OCI-LY7 (cell line): Measurements from ENCODE around the gene ANKS1B. TPM values are rescaled to one million over a fixed set of nuclear protein-coding genes. Genes with fewer than 3 reads are reported as not detected.

Experiments
- BruUV-seq: library from RNA; stranded (reverse); fragments of 400-500 nt; replicated peaks from 2 replicates; lab custom pipeline; 2021; lab: Mats Ljungman, UMichigan
- CTCF ChIA-PET: fragments of 300-600 bp; sonication (Branson Sonifier 250); formaldehyde crosslinking; loops from one replicate; lab custom pipeline; 2022; ENCODE audit warnings: antibody characterized with exemption; ENCODE audit not compliant: unreplicated experiment; lab: Charles Lee
- POLR2A ChIA-PET: fragments of 300-600 bp; sonication (Branson Sonifier 250); formaldehyde crosslinking; loops from one replicate; lab custom pipeline; 2022; ENCODE audit warnings: antibody characterized with exemption; lab: Charles Lee
- DNase-seq: peaks from one replicate; pipeline ENCODE4 v3.0.0-alpha.2; 2015; ENCODE audit warnings: low spot score
- H2AFZ ChIP-seq: fragments of 200-600 bp; sonication (generic), shearing (Covaris generic); 2 replicates; pipeline ENCODE4 v1.6.1; 2014; ENCODE audit warnings: mild to moderate bottlenecking, antibody characterized with exemption, low read length, moderate library complexity
- H3K27ac ChIP-seq: fragments of 200-600 bp; sonication (generic); 2 replicates; pipeline ENCODE4 v1.5.1; 2014; ENCODE audit warnings: mixed run types, low read depth, mild to moderate bottlenecking, moderate library complexity, low read length, inconsistent platforms; ENCODE audit not compliant: poor library complexity, severe bottlenecking
- H3K36me3 ChIP-seq: fragments of 200-600 bp; sonication (generic); 2 replicates; pipeline ENCODE4 v1.6.1; 2014; ENCODE audit warnings: mild to moderate bottlenecking, antibody characterized with exemption, low read length, moderate library complexity, mixed read lengths; ENCODE audit not compliant: insufficient read depth
- H3K4me1 ChIP-seq: fragments of 200-600 bp; sonication (generic); 2 replicates; pipeline ENCODE4 v1.5.1; 2014; ENCODE audit warnings: mild to moderate bottlenecking, low read length; ENCODE audit not compliant: insufficient read depth, poor library complexity, severe bottlenecking
- H3K4me2 ChIP-seq: fragments of 200-600 bp; sonication (generic); 2 replicates; pipeline ENCODE4 v1.6.1; 2014; ENCODE audit warnings: mild to moderate bottlenecking, low read length
- H3K4me3 ChIP-seq: fragments of 200-600 bp; sonication (generic); 2 replicates; pipeline ENCODE4 v1.5.1; 2014; ENCODE audit warnings: mild to moderate bottlenecking, low read depth, low read length; ENCODE audit not compliant: poor library complexity, severe bottlenecking
- H3K79me2 ChIP-seq: fragments of 200-600 bp; sonication (generic); 2 replicates; pipeline ENCODE4 v1.6.1; 2016; ENCODE audit warnings: low read depth, mild to moderate bottlenecking, low read length, moderate library complexity, mixed read lengths; ENCODE audit not compliant: insufficient read depth
- H3K9me2 ChIP-seq: fragments of 200-600 bp; sonication (generic); 2 replicates; pipeline ENCODE4 v1.6.1; 2016; ENCODE audit warnings: mild to moderate bottlenecking, low read length, mixed read lengths; ENCODE audit not compliant: insufficient read depth
- H3K9me3 ChIP-seq: fragments of 200-600 bp; sonication (generic); 2 replicates; pipeline ENCODE4 v1.6.1; 2014; ENCODE audit warnings: mild to moderate bottlenecking, mixed run types, low read length, mixed read lengths
- H4K20me1 ChIP-seq: fragments of 200-600 bp; sonication (generic); 2 replicates; pipeline ENCODE4 v1.6.1; 2014; ENCODE audit warnings: mild to moderate bottlenecking, antibody characterized with exemption, low read length, moderate library complexity, mixed read lengths; ENCODE audit not compliant: insufficient read depth
- CTCF ChIP-seq: fragments of 200-600 bp; sonication (generic); conservative IDR thresholded peaks from 2 replicates; pipeline ENCODE4 v1.5.1; 2014; ENCODE audit warnings: mild to moderate bottlenecking, antibody characterized with exemption, low read length, moderate library complexity, mixed read lengths
- EZH2phosphoT487 ChIP-seq: fragments of 200-600 bp; sonication (generic); IDR thresholded peaks from 2 replicates; pipeline ENCODE4 v1.6.1; 2018; ENCODE audit warnings: low read depth, borderline replicate concordance, mild to moderate bottlenecking, mixed run types, antibody characterized with exemption, low read length, moderate library complexity, mixed read lengths
- intact Hi-C: fragments of 100-400 bp; cut with micrococcal nuclease; formaldehyde crosslinking; loops from one replicate; pipeline ENCODE4 v1.10.0; 2022; ENCODE audit not compliant: unreplicated experiment
- total RNA-seq, 2 experiments: library from RNA; depleted of rRNA in 1 of 2; stranded (reverse); fragments of >200 nt in 1 of 2; shearing (Covaris generic) in 1 of 2; gene quantifications; 2 replicates each; pipeline ENCODE4 v1.2.3, GENCODE V29; 2014 to 2022

The ANKS1B gene
- total RNA-seq, 2 experiments from 2014 or later: 2.9 to 6.0 TPM

- Histone ChIP-seq H3K79me2 (no peaks in the 10 kb centered on the region), H3K4me3 (no peak overlapping the region), H4K20me1 (no peaks in the 10 kb centered on the region), H3K4me1 (no peaks in the 10 kb centered on the region), H3K9me2 (no peaks in the 10 kb centered on the region), H3K36me3 (peaks cover 55% of the 10 kb centered on the region), H3K4me2 (no peak overlapping the region), H2AFZ (no peak overlapping the region), H3K9me3 (no peaks in the 10 kb centered on the region), H3K27ac (no peak overlapping the region)
- TF ChIP-seq EZH2phosphoT487: no peak
- TF ChIP-seq CTCF: peak; percentile 82
- ChIA-PET CTCF (no interaction called here), POLR2A (no interaction called here)
- BruUV-seq: no TSS peak
- intact Hi-C loops: loop anchor here (10.0 kb wide), 2 partner anchors 269 to 929 kb away; no protein-coding TSS in a partner anchor
- peak; percentile 56 for DNase-seq
Measured at GRCh38 chr12:98725476-98726247, 1259.1 kb downstream of the ANKS1B start.

DNA sequence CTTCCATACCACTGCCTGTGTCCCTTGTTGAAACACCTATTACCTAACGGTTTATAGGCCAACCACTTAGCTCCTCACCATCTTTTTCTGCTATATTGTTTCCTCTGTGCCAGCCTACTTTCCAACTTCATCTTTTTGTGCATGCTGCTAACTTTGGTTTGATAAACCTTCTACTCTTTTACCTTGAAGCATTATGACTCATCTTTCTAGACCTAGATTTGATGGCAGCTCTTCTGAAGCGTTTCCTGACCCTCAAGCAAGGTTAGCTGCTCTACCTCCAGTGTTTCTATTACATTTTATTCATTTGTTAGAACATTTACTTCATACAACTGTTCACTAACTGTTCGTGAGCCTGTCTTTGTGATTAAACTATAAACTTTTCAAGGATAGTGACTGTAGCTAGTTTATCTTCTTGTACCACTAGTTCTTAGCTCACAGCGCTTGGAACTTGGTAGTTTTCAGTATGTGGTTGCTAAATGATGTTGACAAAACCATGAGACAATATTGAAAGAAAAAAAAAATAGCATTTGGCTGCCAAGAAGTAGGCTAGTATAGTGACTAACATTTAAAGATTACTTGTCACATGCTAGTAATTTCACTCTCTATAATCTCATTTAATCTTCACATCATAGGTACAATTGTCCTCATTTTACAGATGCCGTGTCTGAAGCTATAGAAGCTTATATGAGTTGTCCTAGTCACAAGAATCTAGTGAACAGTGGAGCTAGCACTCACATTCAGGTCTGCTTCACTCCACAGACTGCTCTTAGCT lies 1260.2 kb downstream of the ANKS1B start:
- Histone ChIP-seq H3K9me3 (no peaks in the 10 kb centered on the region), H3K4me1 (peaks cover 6% of the 10 kb centered on the region), H3K27ac (no peak overlapping the region), H3K79me2 (no peaks in the 10 kb centered on the region), H3K4me3 (no peak overlapping the region), H4K20me1 (no peaks in the 10 kb centered on the region), H3K4me2 (no peak overlapping the region), H3K9me2 (no peaks in the 10 kb centered on the region), H2AFZ (no peak overlapping the region), H3K36me3 (peaks cover 48% of the 10 kb centered on the region)
- ChIA-PET CTCF (no interaction called here), POLR2A (no interaction called here)
- no peak for DNase-seq
- BruUV-seq: no TSS peak
- intact Hi-C loops: loop anchor here (10.0 kb wide), 2 partner anchors 270 to 930 kb away; no protein-coding TSS in a partner anchor
- TF ChIP-seq EZH2phosphoT487 (no peak), CTCF (no peak)
